Liver (tissue), 9 donors: ENCODE data around the gene PPP2R2C. TPM values are rescaled to one million over a fixed set of nuclear protein-coding genes. Genes with fewer than 3 reads are reported as not detected.

ENCODE experiments used
- DNase-seq: peaks from one replicate; pipeline ENCODE4 v3.0.0-alpha.2; 2017; ENCODE audit warnings: low spot score
- H3K27ac ChIP-seq, 2 donors: one replicate each; pipeline ENCODE4 v1.7.0; 2013; ENCODE audit warnings: inconsistent platforms in 2 of 2, low read length in 2 of 2, control low read depth in 1 of 2, low read depth in 1 of 2, mild to moderate bottlenecking in 1 of 2
- H3K27me3 ChIP-seq, 4 donors: one replicate each; pipeline versions ENCODE4 v1.6.1 to v1.7.0; 2013; ENCODE audit warnings: low read length in 3 of 4, inconsistent platforms in 1 of 4, mild to moderate bottlenecking in 1 of 4, moderate library complexity in 1 of 4; ENCODE audit not compliant: control insufficient read depth in 4 of 4, insufficient read depth in 4 of 4
- H3K36me3 ChIP-seq, 4 donors: one replicate each; pipeline versions ENCODE4 v1.6.1 to v1.7.0; 2013; ENCODE audit warnings: low read length in 3 of 4, mild to moderate bottlenecking in 3 of 4, low read depth in 1 of 4, moderate library complexity in 1 of 4; ENCODE audit not compliant: control insufficient read depth in 4 of 4, insufficient read depth in 3 of 4
- H3K4me1 ChIP-seq, 4 donors: one replicate each; pipeline versions ENCODE4 v1.6.1 to v1.7.0; 2013; ENCODE audit warnings: low read length in 3 of 4, mild to moderate bottlenecking in 3 of 4, moderate library complexity in 1 of 4; ENCODE audit not compliant: control insufficient read depth in 4 of 4, insufficient read depth in 4 of 4
- H3K4me3 ChIP-seq, 3 donors: one replicate each; pipeline versions ENCODE4 v1.6.1 to v1.7.0; 2013; ENCODE audit warnings: low read length in 3 of 3, control low read depth in 1 of 3, low read depth in 1 of 3, mild to moderate bottlenecking in 1 of 3
- H3K9ac ChIP-seq, 2 donors: one replicate each; pipeline ENCODE4 v1.7.0; 2013; ENCODE audit warnings: low read length in 2 of 2, mild to moderate bottlenecking in 2 of 2, moderate library complexity in 2 of 2, control low read depth in 1 of 2, low read depth in 1 of 2
- H3K9me3 ChIP-seq, 4 donors: one replicate each; pipeline versions ENCODE4 v1.6.1 to v1.7.0; 2013; ENCODE audit warnings: low read length in 3 of 4; ENCODE audit not compliant: control insufficient read depth in 4 of 4
- EGR1 ChIP-seq, 2 donors: IDR thresholded peaks; 2 replicates each; pipeline ENCODE4 v1.6.1; 2016 to 2018; ENCODE audit warnings: antibody characterized with exemption in 2 of 2, low read depth in 2 of 2
- FOXA1 ChIP-seq: IDR thresholded peaks from 2 replicates; pipeline ENCODE4 v1.6.1; 2016; ENCODE audit warnings: antibody characterized with exemption
- FOXA2 ChIP-seq: IDR thresholded peaks from 2 replicates; pipeline ENCODE4 v1.6.1; 2016; ENCODE audit warnings: antibody characterized with exemption
- GABPA ChIP-seq, 2 donors: IDR thresholded peaks in 1 of 2; conservative IDR thresholded peaks in 1 of 2; 2 replicates each; pipeline ENCODE4 v1.6.1; 2016; ENCODE audit warnings: antibody characterized with exemption in 2 of 2, mild to moderate bottlenecking in 1 of 2, moderate library complexity in 1 of 2
- HNF4A ChIP-seq, 2 donors: conservative IDR thresholded peaks; 2 replicates each; pipeline ENCODE4 v1.6.1; 2016; ENCODE audit warnings: antibody characterized with exemption in 2 of 2, mild to moderate bottlenecking in 2 of 2
- HNF4G ChIP-seq: IDR thresholded peaks from 2 replicates; pipeline ENCODE4 v1.6.1; 2016; ENCODE audit warnings: antibody characterized with exemption
- JUND ChIP-seq, 2 donors: IDR thresholded peaks; 2 replicates each; pipeline ENCODE4 v1.6.1; 2016; ENCODE audit warnings: antibody characterized with exemption in 2 of 2
- NR2F2 ChIP-seq: IDR thresholded peaks from 2 replicates; pipeline ENCODE4 v1.6.1; 2016; ENCODE audit warnings: antibody characterized with exemption
- RAD21 ChIP-seq, 2 donors: IDR thresholded peaks; 2 replicates each; pipeline ENCODE4 v1.6.1; 2016; ENCODE audit warnings: antibody characterized with exemption in 2 of 2, mild to moderate bottlenecking in 2 of 2
- REST ChIP-seq: IDR thresholded peaks from 2 replicates; pipeline ENCODE4 v1.6.1; 2016; ENCODE audit warnings: antibody characterized with exemption, mild to moderate bottlenecking
- RXRA ChIP-seq, 2 donors: IDR thresholded peaks; 2 replicates each; pipeline ENCODE4 v1.6.1; 2017 to 2018; ENCODE audit warnings: antibody characterized with exemption in 2 of 2, mild to moderate bottlenecking in 1 of 2
- SP1 ChIP-seq: IDR thresholded peaks from 2 replicates; pipeline ENCODE4 v1.6.1; 2018; ENCODE audit warnings: antibody characterized with exemption, mild to moderate bottlenecking
- TAF1 ChIP-seq: conservative IDR thresholded peaks from 2 replicates; pipeline ENCODE4 v1.6.1; 2016; ENCODE audit warnings: antibody characterized with exemption, mild to moderate bottlenecking
- WGBS: extraction: QIAGEN DNeasy Blood & Tissue Kit; methylation state at CpG from one replicate; pipeline ENCODE4 v1.1.7; 2013; 5-methylcytosine and 5-hydroxymethylcytosine counted together
- polyA plus RNA-seq, 2 donors: library from polyadenylated mRNA; stranded (reverse) in 1 of 2; unstranded in 1 of 2; fragments of 200-250 nt in 1 of 2; fragments of >200 nt in 1 of 2; fragmentation: Nextera tagmentation in 1 of 2; extraction: Ambion mirVana in 1 of 2; gene quantifications; one replicate each; pipeline versions ENCODE4 v1.2.1 to v1.2.3, GENCODE V29; 2013 to 2015
- total RNA-seq, 2 donors: library from RNA; depleted of rRNA; stranded (reverse); fragments of >200 nt; gene quantifications; one replicate each; pipeline ENCODE4 v1.2.3, GENCODE V29; 2014
- TF ChIP-seq, protein P1 (sequence below): IDR thresholded peaks from 2 replicates; pipeline ENCODE4 v1.6.1; 2016; ENCODE audit warnings: antibody characterized with exemption
- TF ChIP-seq, protein P2 (sequence below): fragments of 150-350 bp; IDR thresholded peaks from 2 replicates; pipeline ENCODE4 v1.5.1; 2017; ENCODE audit warnings: improper control_type of control experiment, low read depth, low read length; ENCODE audit not compliant: missing input control
- TF ChIP-seq, protein P3 (sequence below): IDR thresholded peaks from 2 replicates; pipeline ENCODE4 v1.6.1; 2016; ENCODE audit warnings: antibody characterized with exemption
- donor health status: healthy.
- donor health status: healthy.
- donor health status: healthy.
- donor health status: healthy.
- donor health status: healthy.

The PPP2R2C gene
- total and polyA plus RNA-seq, 4 donors = under 0.01 to 0.01 TPM; not detected in 2

DNA sequence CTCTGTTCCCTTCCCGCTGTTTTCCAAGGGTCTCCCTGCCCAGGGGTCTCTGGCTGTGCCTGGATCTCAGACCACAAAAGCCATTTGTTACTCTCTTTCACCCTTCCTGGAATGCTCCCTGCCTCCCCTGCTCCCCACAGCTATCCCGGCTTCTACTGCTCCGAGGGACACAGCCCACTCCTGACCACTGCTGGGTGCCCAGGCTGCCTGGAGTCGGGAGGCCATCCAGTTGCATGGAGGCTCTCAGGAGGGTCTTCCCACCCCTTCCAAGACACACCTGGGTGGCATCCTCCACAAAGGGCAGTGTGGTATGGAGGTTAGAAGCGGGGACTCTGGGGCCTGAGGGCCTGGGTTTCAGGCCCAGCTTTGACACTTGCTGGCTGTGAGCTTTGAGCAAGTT lies 101.1 kb downstream of the PPP2R2C start:
- no peak overlapping the region for H3K27ac ChIP-seq
- no peak overlapping the region for H3K4me3 ChIP-seq
- no peak overlapping the region for H3K9ac ChIP-seq
- WGBS = 70% methylated on average over 5 of the region's 5 CpGs
- H3K9me3 ChIP-seq = no peaks in the 10 kb centered on the region
- no peaks in the 10 kb centered on the region for H3K27me3 ChIP-seq
- H3K4me1 ChIP-seq = no peaks in the 10 kb centered on the region
- no peak for DNase-seq
- no peaks in the 10 kb centered on the region for H3K36me3 ChIP-seq
- TF ChIP-seq, protein P1, sequence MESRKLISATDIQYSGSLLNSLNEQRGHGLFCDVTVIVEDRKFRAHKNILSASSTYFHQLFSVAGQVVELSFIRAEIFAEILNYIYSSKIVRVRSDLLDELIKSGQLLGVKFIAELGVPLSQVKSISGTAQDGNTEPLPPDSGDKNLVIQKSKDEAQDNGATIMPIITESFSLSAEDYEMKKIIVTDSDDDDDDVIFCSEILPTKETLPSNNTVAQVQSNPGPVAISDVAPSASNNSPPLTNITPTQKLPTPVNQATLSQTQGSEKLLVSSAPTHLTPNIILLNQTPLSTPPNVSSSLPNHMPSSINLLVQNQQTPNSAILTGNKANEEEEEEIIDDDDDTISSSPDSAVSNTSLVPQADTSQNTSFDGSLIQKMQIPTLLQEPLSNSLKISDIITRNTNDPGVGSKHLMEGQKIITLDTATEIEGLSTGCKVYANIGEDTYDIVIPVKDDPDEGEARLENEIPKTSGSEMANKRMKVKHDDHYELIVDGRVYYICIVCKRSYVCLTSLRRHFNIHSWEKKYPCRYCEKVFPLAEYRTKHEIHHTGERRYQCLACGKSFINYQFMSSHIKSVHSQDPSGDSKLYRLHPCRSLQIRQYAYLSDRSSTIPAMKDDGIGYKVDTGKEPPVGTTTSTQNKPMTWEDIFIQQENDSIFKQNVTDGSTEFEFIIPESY = no peak
- TF ChIP-seq FOXA2 (no peak), FOXA1 (no peak), REST (no peak), GABPA (IDR thresholded peaks at IDR 0.05 in 1 of 2, conservative IDR thresholded peaks at IDR 0.05 in 1 of 2) (no peak)

DNA sequence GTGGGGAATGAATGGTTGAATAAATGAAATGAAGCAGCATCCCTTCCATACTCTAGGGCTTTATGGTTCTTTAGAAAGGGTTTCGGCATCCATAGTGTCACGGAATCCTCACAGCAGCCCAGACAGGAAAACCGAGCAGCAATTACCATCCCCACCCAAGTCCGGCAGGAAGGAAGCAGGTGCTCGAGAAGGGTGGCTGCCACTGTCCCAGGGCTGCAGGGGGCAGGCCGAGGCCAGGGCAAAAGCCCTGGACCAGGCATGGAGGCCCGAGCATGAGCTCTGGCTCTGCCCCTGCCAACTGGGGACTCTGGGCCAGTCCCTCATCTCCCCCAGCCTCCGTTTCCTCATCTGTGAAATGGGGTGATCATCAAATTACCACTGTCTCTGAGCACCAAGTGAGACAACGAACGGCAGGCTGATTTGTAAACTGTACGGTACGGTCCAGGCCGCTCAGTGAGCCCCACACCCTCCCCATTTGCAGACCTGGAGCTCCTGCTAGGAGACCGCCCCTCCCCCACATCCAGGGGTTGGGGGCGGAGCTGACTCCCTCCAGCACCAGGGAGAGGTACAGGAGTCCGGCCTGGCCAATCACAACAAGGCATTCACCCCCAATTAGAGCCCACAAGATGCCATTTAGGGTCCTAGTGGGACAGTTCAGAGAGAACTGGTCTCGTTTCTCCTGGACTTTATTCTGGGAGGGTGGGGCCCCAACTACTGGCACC lies 102.3 kb downstream of the PPP2R2C start:
- WGBS = 40% methylated on average over 17 of the region's 17 CpGs
- Histone ChIP-seq H3K9ac (no peak overlapping the region), H3K27me3 (no peaks in the 10 kb centered on the region)

More for the DNA sequence above, 102.3 kb downstream of the PPP2R2C start:
- no peak for DNase-seq
- TF ChIP-seq GABPA (IDR thresholded peaks at IDR 0.05 in 1 of 2, conservative IDR thresholded peaks at IDR 0.05 in 1 of 2) (no peak), SP1 (no peak), HNF4G (no peak), RXRA (IDR thresholded peaks at IDR 0.05) (no peak), NR2F2 (no peak), REST (no peak), TAF1 (no peak), RAD21 (IDR thresholded peaks at IDR 0.05) (no peak), JUND (IDR thresholded peaks at IDR 0.05) (no peak), EGR1 (IDR thresholded peaks at IDR 0.05; ENCODE audit: low read depth in 2 of 2) (no peak), HNF4A (conservative IDR thresholded peaks at IDR 0.05) (no peak)
- TF ChIP-seq, protein P2, sequence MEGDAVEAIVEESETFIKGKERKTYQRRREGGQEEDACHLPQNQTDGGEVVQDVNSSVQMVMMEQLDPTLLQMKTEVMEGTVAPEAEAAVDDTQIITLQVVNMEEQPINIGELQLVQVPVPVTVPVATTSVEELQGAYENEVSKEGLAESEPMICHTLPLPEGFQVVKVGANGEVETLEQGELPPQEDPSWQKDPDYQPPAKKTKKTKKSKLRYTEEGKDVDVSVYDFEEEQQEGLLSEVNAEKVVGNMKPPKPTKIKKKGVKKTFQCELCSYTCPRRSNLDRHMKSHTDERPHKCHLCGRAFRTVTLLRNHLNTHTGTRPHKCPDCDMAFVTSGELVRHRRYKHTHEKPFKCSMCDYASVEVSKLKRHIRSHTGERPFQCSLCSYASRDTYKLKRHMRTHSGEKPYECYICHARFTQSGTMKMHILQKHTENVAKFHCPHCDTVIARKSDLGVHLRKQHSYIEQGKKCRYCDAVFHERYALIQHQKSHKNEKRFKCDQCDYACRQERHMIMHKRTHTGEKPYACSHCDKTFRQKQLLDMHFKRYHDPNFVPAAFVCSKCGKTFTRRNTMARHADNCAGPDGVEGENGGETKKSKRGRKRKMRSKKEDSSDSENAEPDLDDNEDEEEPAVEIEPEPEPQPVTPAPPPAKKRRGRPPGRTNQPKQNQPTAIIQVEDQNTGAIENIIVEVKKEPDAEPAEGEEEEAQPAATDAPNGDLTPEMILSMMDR = no peak
- TF ChIP-seq, protein P3, sequence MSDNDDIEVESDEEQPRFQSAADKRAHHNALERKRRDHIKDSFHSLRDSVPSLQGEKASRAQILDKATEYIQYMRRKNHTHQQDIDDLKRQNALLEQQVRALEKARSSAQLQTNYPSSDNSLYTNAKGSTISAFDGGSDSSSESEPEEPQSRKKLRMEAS = no peak
- Histone ChIP-seq H3K4me1 (no peaks in the 10 kb centered on the region), H3K9me3 (no peaks in the 10 kb centered on the region), H3K4me3 (no peak overlapping the region), H3K27ac (no peak overlapping the region), H3K36me3 (no peaks in the 10 kb centered on the region)
